H1 (cell line): ENCODE data around the gene MACROH2A1. TPM values are rescaled to one million over a fixed set of nuclear protein-coding genes. Genes with fewer than 3 reads are reported as not detected.

Experiments used
- CTCF ChIA-PET: fragments of 300-600 bp; sonication (Branson Sonifier 250); formaldehyde crosslinking; loops from one replicate; lab custom pipeline; 2021; ENCODE audit not compliant: partially characterized antibody; lab: Charles Lee
- POLR2A ChIA-PET: fragments of 300-600 bp; sonication (Branson Sonifier 250); formaldehyde crosslinking; loops from one replicate; lab custom pipeline; 2021; ENCODE audit warnings: inconsistent platforms; ENCODE audit not compliant: partially characterized antibody; lab: Charles Lee
- DNase-seq, 2 experiments: peaks; one replicate each; pipeline versions ENCODE4 v3.0.0 to v3.0.0-alpha.2; 2010 to 2022; ENCODE audit warnings: low spot score in 2 of 2, low read depth in 1 of 2, mixed read lengths in 1 of 2
- FAIRE-seq: peaks from 2 replicates; lab custom pipeline; 2011; peaks lifted over from hg19 to GRCh38; lab: Jason Lieb, UNC
- H2AFZ ChIP-seq: 2 replicates; pipeline ENCODE4 v1.8.1; 2012; ENCODE audit warnings: low read length, inconsistent platforms
- H2AK5ac ChIP-seq: 2 replicates; pipeline ENCODE4 v1.6.1; 2013; ENCODE audit warnings: low read depth, low read length
- H2BK120ac ChIP-seq: replicated peaks from 2 replicates; pipeline ENCODE3; 2013; ENCODE audit warnings: low read depth, low read length, inconsistent platforms
- H2BK12ac ChIP-seq: 2 replicates; pipeline ENCODE4 v1.6.1; 2013; ENCODE audit warnings: low read depth, low read length
- H2BK15ac ChIP-seq: 2 replicates; pipeline ENCODE4 v1.6.1; 2013; ENCODE audit warnings: low read length
- H2BK20ac ChIP-seq: 2 replicates; pipeline ENCODE4 v1.6.1; 2013; ENCODE audit warnings: low read length
- H2BK5ac ChIP-seq: 2 replicates; pipeline ENCODE4 v1.6.1; 2013; ENCODE audit warnings: low read depth, low read length
- H3K14ac ChIP-seq: 2 replicates; pipeline ENCODE4 v1.6.1; 2013; ENCODE audit warnings: inconsistent platforms; ENCODE audit not compliant: insufficient read length
- H3K18ac ChIP-seq: 2 replicates; pipeline ENCODE4 v1.6.1; 2013; ENCODE audit warnings: low read length; ENCODE audit errors: extremely low read depth
- H3K23ac ChIP-seq: 2 replicates; pipeline ENCODE4 v1.6.1; 2013; ENCODE audit warnings: inconsistent platforms; ENCODE audit not compliant: insufficient read length
- H3K23me2 ChIP-seq: 2 replicates; pipeline ENCODE4 v1.6.1; 2013; ENCODE audit warnings: low read depth, low read length
- H3K27ac ChIP-seq: 2 replicates; pipeline ENCODE4 v1.6.1; 2011; ENCODE audit warnings: low read depth, low read length, inconsistent platforms
- H3K27me3 ChIP-seq, 4 experiments: replicated peaks in 1 of 4; 1 replicate in 1 of 4; 2 replicates in 3 of 4; pipeline versions ENCODE4 v1.6.1 to v1.8.1; 2011 to 2013; ENCODE audit warnings: low read length in 3 of 4, mild to moderate bottlenecking in 3 of 4, inconsistent platforms in 2 of 4, mixed read lengths in 2 of 4, moderate library complexity in 1 of 4; ENCODE audit not compliant: control insufficient read depth in 3 of 4, insufficient read depth in 3 of 4; ENCODE audit errors: extremely low read depth in 1 of 4
- H3K36me3 ChIP-seq, 4 experiments: 2 replicates each; pipeline versions ENCODE4 v1.6.1 to v1.8.1; 2011 to 2013; ENCODE audit warnings: mild to moderate bottlenecking in 4 of 4, low read length in 3 of 4, moderate library complexity in 2 of 4, control low read depth in 1 of 4, inconsistent platforms in 1 of 4; ENCODE audit not compliant: insufficient read depth in 4 of 4, control insufficient read depth in 2 of 4
- H3K4ac ChIP-seq: replicated peaks from 2 replicates; pipeline ENCODE3; 2013; ENCODE audit warnings: low read length, low read depth, mixed read lengths, inconsistent platforms; ENCODE audit not compliant: insufficient read length
- H3K4me1 ChIP-seq, 4 experiments: replicated peaks in 1 of 4; 1 replicate in 1 of 4; 2 replicates in 3 of 4; pipeline versions ENCODE4 v1.6.1 to v1.8.1; 2011 to 2013; ENCODE audit warnings: low read length in 3 of 4, inconsistent platforms in 2 of 4, mixed read lengths in 1 of 4; ENCODE audit not compliant: insufficient read depth in 4 of 4, control insufficient read depth in 3 of 4
- H3K4me2 ChIP-seq, 2 experiments: 2 replicates each; pipeline versions ENCODE4 v1.6.1 to v1.8.1; 2011 to 2013; ENCODE audit warnings: low read depth in 2 of 2, low read length in 2 of 2, control low read depth in 1 of 2, inconsistent platforms in 1 of 2, mild to moderate bottlenecking in 1 of 2; ENCODE audit not compliant: insufficient read depth in 1 of 2
- H3K4me3 ChIP-seq, 4 experiments: fragments of 200-600, 300-600 bp in 1 of 4; sonication (generic), shearing (Covaris generic), sonication (Bioruptor Twin) in 1 of 4; 2 replicates each; pipeline versions ENCODE4 v1.5.1 to v1.8.1; 2011 to 2016; ENCODE audit warnings: low read length in 4 of 4, low read depth in 3 of 4, control low read depth in 2 of 4, inconsistent platforms in 2 of 4, mild to moderate bottlenecking in 2 of 4, mixed read lengths in 1 of 4, moderate library complexity in 1 of 4; ENCODE audit not compliant: insufficient read depth in 2 of 4; ENCODE audit errors: extremely low read depth in 1 of 4
- H3K56ac ChIP-seq: replicated peaks from 2 replicates; pipeline ENCODE3; 2013; ENCODE audit warnings: low read depth, mild to moderate bottlenecking, mixed read lengths, low read length, inconsistent platforms; ENCODE audit not compliant: insufficient read length
- H3K79me1 ChIP-seq: 2 replicates; pipeline ENCODE4 v1.6.1; 2013; ENCODE audit warnings: low read depth, low read length, control low read depth
- H3K79me2 ChIP-seq, 2 experiments: 2 replicates each; pipeline versions ENCODE4 v1.6.1 to v1.8.1; 2012 to 2013; ENCODE audit warnings: low read length in 2 of 2, mild to moderate bottlenecking in 2 of 2, inconsistent platforms in 1 of 2; ENCODE audit not compliant: insufficient read depth in 2 of 2, control insufficient read depth in 1 of 2
- H3K9ac ChIP-seq, 4 experiments: replicated peaks in 1 of 4; 1 replicate in 1 of 4; 2 replicates in 3 of 4; pipeline versions ENCODE4 v1.6.1 to v1.8.1; 2011 to 2013; ENCODE audit warnings: low read depth in 3 of 4, low read length in 3 of 4, control low read depth in 2 of 4, mild to moderate bottlenecking in 2 of 4, moderate library complexity in 2 of 4, inconsistent platforms in 1 of 4; ENCODE audit errors: extremely low read depth in 1 of 4
- H3K9me3 ChIP-seq, 2 experiments: 2 replicates each; pipeline versions ENCODE4 v1.6.1 to v1.8.1; 2012 to 2013; ENCODE audit warnings: mild to moderate bottlenecking in 2 of 2, moderate library complexity in 2 of 2, control low read depth in 1 of 2, inconsistent platforms in 1 of 2, low read depth in 1 of 2, low read length in 1 of 2, mixed read lengths in 1 of 2; ENCODE audit not compliant: insufficient read depth in 2 of 2
- H4K20me1 ChIP-seq, 2 experiments: replicated peaks in 1 of 2; 2 replicates each; pipeline versions ENCODE3 to v1.8.1; 2011 to 2013; ENCODE audit warnings: inconsistent platforms in 2 of 2, low read length in 2 of 2, mild to moderate bottlenecking in 1 of 2; ENCODE audit not compliant: insufficient read depth in 2 of 2, control insufficient read depth in 1 of 2
- H4K5ac ChIP-seq: 2 replicates; pipeline ENCODE4 v1.6.1; 2013; ENCODE audit warnings: low read length, low read depth, mixed read lengths, inconsistent platforms; ENCODE audit not compliant: insufficient read length
- H4K8ac ChIP-seq: 2 replicates; pipeline ENCODE4 v1.8.0; 2013; ENCODE audit warnings: mild to moderate bottlenecking, moderate library complexity, low read length, inconsistent platforms; ENCODE audit not compliant: insufficient read depth; ENCODE audit errors: extremely low read depth
- H4K91ac ChIP-seq: replicated peaks from 2 replicates; pipeline ENCODE3; 2013; ENCODE audit warnings: low read length, mixed read lengths, inconsistent platforms; ENCODE audit not compliant: insufficient read length
- ASH2L ChIP-seq: fragments of 200-600, 300-600 bp; sonication (generic); IDR thresholded peaks from one replicate; pipeline ENCODE4 v1.7.1; 2017; ENCODE audit warnings: low read length
- KDM4A ChIP-seq: IDR thresholded peaks from one replicate; pipeline ENCODE4 v1.7.1; 2012; ENCODE audit warnings: low read depth, mild to moderate bottlenecking, moderate library complexity, low read length, inconsistent platforms; ENCODE audit not compliant: severe bottlenecking
- PHF8 ChIP-seq: fragments of 200-600 bp; sonication (generic); conservative IDR thresholded peaks from 2 replicates; pipeline ENCODE4 v1.7.1; 2012; ENCODE audit warnings: low read depth, mild to moderate bottlenecking, inconsistent platforms, low read length, moderate library complexity
- RFX5 ChIP-seq: IDR thresholded peaks from 2 replicates; pipeline ENCODE4 v1.6.1; 2011; ENCODE audit warnings: low read depth, low read length, improper control_type of control experiment, borderline replicate concordance
- SIN3A ChIP-seq, 2 experiments: IDR thresholded peaks in 1 of 2; conservative IDR thresholded peaks in 1 of 2; 2 replicates each; pipeline ENCODE4 v1.6.1; 2011 to 2012; ENCODE audit warnings: low read length in 2 of 2, improper control_type of control experiment in 1 of 2, low read depth in 1 of 2, mild to moderate bottlenecking in 1 of 2
- SP2 ChIP-seq: IDR thresholded peaks from 2 replicates; pipeline ENCODE4 v1.6.1; 2012; ENCODE audit warnings: mild to moderate bottlenecking, low read length, inconsistent platforms
- SP4 ChIP-seq: IDR thresholded peaks from 2 replicates; pipeline ENCODE4 v1.6.1; 2012; ENCODE audit warnings: low read length, inconsistent platforms
- TAF7 ChIP-seq: optimal IDR thresholded peaks from 2 replicates; pipeline ENCODE3; 2011; ENCODE audit warnings: low read depth, mild to moderate bottlenecking, inconsistent platforms, low read length, moderate library complexity, borderline replicate concordance
- TBP ChIP-seq: IDR thresholded peaks from 2 replicates; pipeline ENCODE4 v1.6.1; 2011; ENCODE audit warnings: low read depth, low read length, improper control_type of control experiment
- TCF12 ChIP-seq: IDR thresholded peaks from 2 replicates; pipeline ENCODE4 v1.6.1; 2011; ENCODE audit warnings: low read depth, mild to moderate bottlenecking, low read length
- WGBS, 2 experiments: shearing (Covaris generic) in 1 of 2; methylation state at CpG; one replicate each; pipeline versions ENCODE4 v1.1.6 to v1.1.7; 2013 to 2015; ENCODE audit warnings: low lambda C conversion rate in 2 of 2, mixed read lengths in 2 of 2, inconsistent platforms in 1 of 2, low coverage in 1 of 2, missing lambda C conversion rate in 1 of 2; ENCODE audit not compliant: insufficient replicate concordance in 2 of 2, insufficient coverage in 1 of 2, insufficient read length in 1 of 2; ENCODE audit errors: extremely low coverage in 1 of 2, missing lambda C conversion rate in 1 of 2; 5-methylcytosine and 5-hydroxymethylcytosine counted together
- polyA plus RNA-seq, 7 experiments: library from polyadenylated mRNA; depleted of rRNA in 3 of 7; stranded (reverse) in 5 of 7; unstranded in 2 of 7; fragments of >200 nt in 5 of 7; fragments of 200-250 nt in 2 of 7; gene quantifications; 1 replicate in 5 of 7; 2 replicates in 1 of 7; 4 replicates in 1 of 7; pipeline versions ENCODE4 v1.2.1 to v1.2.3, GENCODE V29; 2011 to 2013; ENCODE audit warnings: missing spikeins in 2 of 7, mixed read lengths in 2 of 7
- total RNA-seq: library from RNA; stranded (reverse); fragmentation: NEBNext Ultra II Directional; extraction: Animal tissue kit (Norgen Biotek cat#: 25700); gene quantifications from 2 replicates; pipeline ENCODE4 v1.2.1, GENCODE V29; 2021

Gene MACROH2A1
- total and polyA plus RNA-seq, 2 of the 8 experiments (the other 6 are each of a cell fraction or from before 2014, with no cell fraction given), result 60.0 to 92.3 TPM

- Histone ChIP-seq H4K20me1 (peaks cover 3 to 4% of the 10 kb centered on the region in 2 experiments), H3K18ac (no peak overlapping the region), H2BK15ac (no peak overlapping the region), H3K27ac (no peak overlapping the region)
- TF ChIP-seq SIN3A (conservative IDR thresholded peaks at IDR 0.05 in 1 of 2, IDR thresholded peaks at IDR 0.05 in 1 of 2; ENCODE audit: low read depth in 1 of 2, low read length in 2 of 2) (no peak), RFX5 (no peak), TCF12 (no peak), ASH2L (no peak), SP4 (no peak), SP2 (no peak), TAF7 (no peak), PHF8 (no peak), TBP (no peak), KDM4A (no peak)
- TF ChIP-seq, all 59 proteins: peak for 0
- Histone ChIP-seq H2BK20ac (no peak overlapping the region), H3K9me3 (no peaks in the 10 kb centered on the region), H2AK5ac (no peak overlapping the region), H2AFZ (no peak overlapping the region), H3K9ac (no peak overlapping the region), H3K56ac (no peak overlapping the region), H3K23ac (no peak overlapping the region), H2BK5ac (no peak overlapping the region), H3K4me3 (no peak overlapping the region), H2BK12ac (no peak overlapping the region), H4K5ac (no peak overlapping the region), H2BK120ac (no peak overlapping the region), H3K4ac (no peak overlapping the region), H3K79me2 (no peaks in the 10 kb centered on the region), H4K91ac (no peak overlapping the region), H3K4me2 (no peak overlapping the region), H3K27me3 (no peaks in the 10 kb centered on the region), H3K36me3 (peaks cover 0 to 20% (median 2%) of the 10 kb centered on the region in 4 experiments; a peak in 4 of 8 replicates), H4K8ac (no peak overlapping the region), H3K23me2 (no peaks in the 10 kb centered on the region), H3K79me1 (no peaks in the 10 kb centered on the region), H3K14ac (no peak overlapping the region), H3K4me1 (no peaks in the 10 kb centered on the region)
- ChIA-PET POLR2A (interaction anchor here (1.4 kb wide), 1 partner anchor 10 kb away, joined by 3 read pairs; no protein-coding TSS in a partner anchor), CTCF (no interaction called here)
- FAIRE-seq (no peak), DNase-seq (no peak)
- WGBS, 2 experiments, result 95% methylated on average over 4 of the region's 4 CpGs; no CpG with 5 or more reads in 1 of the 2 experiments
Measured at GRCh38 chr5:135347392-135347791, 51.6 kb downstream of the MACROH2A1 start.
